Glomerular endothelial cell (primary cell): ENCODE data around the gene TRIM17. TPM values are rescaled to one million over a fixed set of nuclear protein-coding genes. Genes with fewer than 3 reads are reported as not detected.

Source experiments
- DNase-seq: peaks from one replicate; pipeline ENCODE4 v3.0.0-alpha.2; 2011; ENCODE audit warnings: low read depth, low spot score; ENCODE audit errors: extremely low read depth
- total RNA-seq: library from RNA; depleted of rRNA; stranded (reverse); fragments of >200 nt; gene quantifications from 2 replicates; pipeline ENCODE4 v1.2.3, GENCODE V29; 2015

TRIM17 gene
- total RNA-seq, 1 donor from 2014 or later = not detected

- DNase-seq = no peak
Measured at GRCh38 chr1:228358039-228358763, 58.5 kb downstream of the TRIM17 start.

Other genes with a start within 250 kb of the TRIM17 start
- 1.5 and 2.9 TPM in 2 replicates for gene OBSCN, start 208.8 kb downstream of the TRIM17 start, total RNA-seq
- gene TRIM11, start 10.0 kb downstream of the TRIM17 start, total RNA-seq = 26.9 and 27.5 TPM in 2 replicates
- gene RNF187, start 70.5 kb upstream of the TRIM17 start, total RNA-seq = 65.5 and 81.3 TPM in 2 replicates